SK-N-MC (cell line): Measurements from ENCODE around the gene SLC9A7.

Experiments used
- EZH2 ChIP-seq: fragments of 200-600 bp; sonication (generic); IDR thresholded peaks from one replicate; pipeline ENCODE4 v1.6.1; 2017; ENCODE audit warnings: antibody characterized with exemption
- POLR2AphosphoS5 ChIP-seq: IDR thresholded peaks from 2 replicates; pipeline ENCODE4 v1.6.1; 2012; ENCODE audit warnings: mild to moderate bottlenecking, low read depth, low read length, borderline replicate concordance

GRCh38 chrX:46681849-46682248 lies 77.1 kb downstream of the SLC9A7 start:
- TF ChIP-seq POLR2AphosphoS5 (no peak), EZH2 (no peak)
